Stimulated activated CD4-positive, alpha-beta T cell treated with anti-CD3 and anti-CD28 coated beads, TNF-alpha, amount 100 ng/mL, for 48 hours (primary cell): ENCODE data around the gene STK11.

Experiments used
- DNase-seq, 3 donors: peaks; one replicate each; pipeline ENCODE4 v3.0.0-alpha.2; 2020; ENCODE audit warnings: low read depth in 3 of 3

Gene STK11

DNA sequence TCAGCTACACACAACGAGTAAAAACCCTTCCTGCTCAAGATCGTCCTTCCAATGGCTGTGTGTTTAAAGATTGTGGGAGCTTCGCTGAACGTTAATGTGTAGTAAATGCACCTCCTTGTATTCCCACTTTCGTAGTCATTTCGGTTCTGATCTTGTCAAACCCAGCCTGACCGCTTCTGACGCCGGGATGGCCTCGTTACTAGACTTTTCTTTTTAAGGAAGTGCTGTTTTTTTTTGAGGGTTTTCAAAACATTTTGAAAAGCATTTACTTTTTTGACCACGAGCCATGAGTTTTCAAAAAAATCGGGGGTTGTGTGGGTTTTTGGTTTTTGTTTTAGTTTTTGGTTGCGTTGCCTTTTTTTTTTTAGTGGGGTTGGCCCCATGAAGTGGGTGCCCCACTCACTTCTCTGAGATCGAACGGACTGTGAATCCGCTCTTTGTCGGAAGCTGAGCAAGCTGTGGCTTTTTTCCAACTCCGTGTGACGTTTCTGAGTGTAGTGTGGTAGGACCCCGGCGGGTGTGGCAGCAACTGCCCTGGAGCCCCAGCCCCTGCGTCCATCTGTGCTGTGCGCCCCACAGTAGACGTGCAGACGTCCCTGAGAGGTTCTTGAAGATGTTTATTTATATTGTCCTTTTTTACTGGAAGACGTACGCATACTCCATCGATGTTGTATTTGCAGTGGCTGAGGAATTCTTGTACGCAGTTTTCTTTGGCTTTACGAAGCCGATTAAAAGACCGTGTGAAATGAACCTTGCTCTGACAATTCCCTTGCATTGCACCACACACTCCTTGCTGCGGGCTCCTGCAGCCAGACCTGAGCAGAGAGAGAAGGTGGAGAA is 67.1 kb downstream of the STK11 start:
- DNase-seq, result no peak

GRCh38 chr19:1273263-1274041 is 67.9 kb downstream of the STK11 start:
- no peak for DNase-seq

DNA sequence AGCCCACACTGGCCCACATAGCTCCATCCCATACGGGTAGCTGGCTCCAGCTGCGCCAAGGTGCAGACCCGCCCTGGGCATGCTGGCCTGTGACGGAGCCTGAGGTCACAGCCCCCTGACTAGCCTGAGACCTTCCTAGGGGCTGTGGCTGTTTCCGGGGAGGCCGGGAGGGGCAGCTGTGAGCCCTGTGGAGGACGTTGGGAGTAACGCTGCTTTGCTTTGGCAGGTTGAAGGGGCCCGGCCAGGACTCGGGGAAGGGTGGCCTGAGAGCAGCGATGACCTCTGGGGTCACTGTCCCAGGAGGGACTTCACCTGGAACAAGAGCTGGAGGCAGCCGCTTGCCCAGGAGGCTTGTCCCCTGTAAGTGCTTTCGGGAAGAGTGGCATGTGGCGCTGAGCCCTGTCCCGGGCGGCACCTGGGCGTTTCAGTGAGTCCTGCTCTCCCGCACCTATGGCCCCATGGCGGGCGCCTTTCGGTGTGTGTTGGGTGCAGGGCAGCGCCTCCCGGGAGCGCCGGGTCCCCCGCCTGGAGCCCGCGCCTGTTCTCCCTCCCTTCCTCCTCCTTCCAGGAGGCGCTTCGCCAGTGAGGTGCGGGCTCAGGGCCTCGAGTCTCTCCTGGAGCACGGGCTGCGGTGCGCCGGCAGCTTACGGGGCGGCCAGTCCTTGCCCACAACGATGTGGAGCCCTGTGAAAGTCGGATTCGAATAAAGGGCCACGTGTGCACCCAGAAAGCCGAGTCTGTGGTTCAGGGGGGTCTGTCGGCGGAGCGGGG is 68.7 kb downstream of the STK11 start:
- no peak for DNase-seq

DNA sequence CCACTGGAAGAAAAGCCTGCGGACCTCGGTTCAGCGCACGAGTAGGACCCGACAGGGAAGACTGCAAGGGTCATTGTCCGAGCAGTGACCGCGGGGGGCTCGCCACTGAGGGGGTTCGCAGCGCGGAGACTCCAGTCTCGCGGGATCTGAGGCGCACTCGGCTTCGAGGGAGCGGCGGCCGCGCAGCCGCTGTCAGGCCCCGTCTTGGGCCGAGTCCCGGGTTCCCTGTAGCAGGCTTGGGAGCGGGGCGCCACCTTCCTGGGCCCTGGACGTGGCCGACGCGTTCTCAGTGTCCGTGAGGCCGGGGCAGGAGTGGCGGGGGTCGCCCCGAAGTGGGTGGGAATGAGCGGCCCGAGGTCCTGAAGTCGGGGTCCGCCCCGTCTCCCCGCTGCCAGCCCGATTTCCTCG is 69.3 kb downstream of the STK11 start:
- DNase-seq, result no peak

DNA sequence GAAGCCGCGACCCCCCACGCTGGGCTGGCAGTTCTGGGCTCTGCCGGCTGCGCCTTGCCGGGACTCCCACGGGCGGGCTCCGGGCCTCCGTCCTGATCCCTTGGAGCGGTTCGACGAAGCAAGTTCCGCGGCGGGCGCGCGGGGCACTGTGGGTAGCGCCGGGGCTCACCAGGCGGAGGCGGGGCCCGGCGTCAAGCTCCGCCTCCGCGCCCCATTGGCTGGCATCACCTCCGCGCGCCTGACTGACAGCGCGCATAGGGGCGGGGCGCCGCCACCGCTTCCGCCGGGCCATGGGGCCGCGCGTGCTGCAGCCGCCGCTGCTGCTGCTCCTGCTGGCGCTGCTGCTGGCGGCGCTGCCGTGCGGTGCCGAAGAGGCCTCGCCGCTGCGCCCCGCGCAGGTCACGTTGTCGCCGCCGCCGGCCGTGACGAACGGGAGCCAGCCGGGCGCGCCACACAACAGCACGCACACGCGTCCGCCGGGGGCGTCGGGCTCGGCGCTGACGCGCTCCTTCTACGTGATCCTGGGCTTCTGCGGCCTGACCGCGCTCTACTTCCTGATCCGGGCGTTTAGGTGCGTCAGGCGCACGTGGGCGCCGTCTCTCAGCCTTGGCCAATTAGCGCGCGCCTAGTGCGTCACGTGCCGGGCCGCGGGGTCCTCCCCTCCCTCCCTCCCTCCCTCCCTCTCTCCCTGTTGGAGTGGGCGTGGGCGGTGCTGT is 69.8 kb downstream of the STK11 start, which contains the start of gene FAM174C:
FAM174C (plus strand) TSS at position 271 of the 716 bp plus-strand sequence; CDS start at position 291, 20 bp downstream.
- DNase-seq, result peak; percentile 91 to 95 (median 94)

GRCh38 chr19:1275976-1276627 is 70.5 kb downstream of the STK11 start:
- no peak for DNase-seq

DNA sequence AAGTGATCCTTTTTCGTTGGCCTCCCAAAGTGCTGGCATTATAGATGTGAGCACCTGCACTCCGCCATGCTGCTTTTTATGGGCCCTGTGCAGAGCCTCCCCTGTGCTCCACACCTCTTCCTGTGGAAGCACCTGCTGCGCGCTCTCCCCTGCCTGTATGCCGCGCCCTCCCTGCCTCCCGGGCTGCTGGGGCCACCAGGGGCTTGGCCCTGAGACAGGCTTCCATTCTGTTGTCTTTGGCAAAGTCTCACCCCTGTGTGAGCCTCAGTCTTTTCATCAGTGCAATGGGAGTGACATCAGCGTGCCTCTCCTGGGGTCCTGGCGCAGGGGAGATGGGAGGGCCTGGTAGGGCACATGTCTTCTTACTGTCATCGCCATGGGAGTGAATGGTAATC is 71.0 kb downstream of the STK11 start:
- DNase-seq, result peak in 1 of 3 donors; percentile 33

- DNase-seq, result no peak
These were observed 71.5 kb downstream of the STK11 start for GRCh38 chr19:1277061-1277460.
